MCF 10A (cell line): ENCODE data around the gene C17orf100. TPM values are rescaled to one million over a fixed set of nuclear protein-coding genes. Genes with fewer than 3 reads are reported as not detected.

Source experiments
- BruUV-seq: library from RNA; stranded (reverse); fragments of 400-500 nt; replicated peaks from 2 replicates; lab custom pipeline; 2021; lab: Mats Ljungman, UMichigan
- CTCF ChIA-PET: fragments of 300-600 bp; sonication (Branson Sonifier 250); formaldehyde crosslinking; extraction: SDS; loops from one replicate; lab custom pipeline; 2021; ENCODE audit warnings: antibody characterized with exemption, inconsistent platforms; lab: Yijun Ruan, JAX
- POLR2A ChIA-PET: fragments of 300-600, 350-650 bp; sonication (Branson Sonifier 250); formaldehyde crosslinking; extraction: SDS; loops from one replicate; lab custom pipeline; 2020; ENCODE audit warnings: antibody characterized with exemption, inconsistent platforms; lab: Yijun Ruan, JAX
- DNase-seq: peaks from one replicate; pipeline ENCODE4 v3.0.0-alpha.2; 2018; ENCODE audit not compliant: unreplicated experiment
- H3K27ac Mint-ChIP-seq: one replicate; pipeline ENCODE4 v1.8.0; 2022; ENCODE audit warnings: mild to moderate bottlenecking, low read depth, mixed read lengths; ENCODE audit not compliant: unreplicated experiment
- H3K27me3 Mint-ChIP-seq: one replicate; pipeline ENCODE4 v1.8.0; 2022; ENCODE audit warnings: mixed read lengths; ENCODE audit not compliant: insufficient read depth, unreplicated experiment
- H3K36me3 Mint-ChIP-seq: one replicate; pipeline ENCODE4 v1.8.0; 2022; ENCODE audit warnings: mild to moderate bottlenecking, moderate library complexity, mixed read lengths; ENCODE audit not compliant: insufficient read depth, unreplicated experiment
- H3K4me1 Mint-ChIP-seq: one replicate; pipeline ENCODE4 v1.8.0; 2022; ENCODE audit warnings: mixed read lengths; ENCODE audit not compliant: insufficient read depth, unreplicated experiment
- H3K4me3 Mint-ChIP-seq: one replicate; pipeline ENCODE4 v1.8.0; 2022; ENCODE audit warnings: mild to moderate bottlenecking, moderate library complexity, mixed read lengths; ENCODE audit not compliant: unreplicated experiment
- H3K9me3 Mint-ChIP-seq: one replicate; pipeline ENCODE4 v1.8.0; 2022; ENCODE audit warnings: mixed read lengths; ENCODE audit not compliant: unreplicated experiment
- CTCF ChIP-seq: fragments of 200-600 bp; IDR thresholded peaks from one replicate; pipeline ENCODE4 v1.8.0; 2022; ENCODE audit warnings: antibody characterized with exemption, mild to moderate bottlenecking; ENCODE audit not compliant: unreplicated experiment
- intact Hi-C: fragments of 100-400 bp; cut with micrococcal nuclease; formaldehyde crosslinking; loops from 2 replicates; pipeline ENCODE4 v1.14.1; 2022
- total RNA-seq: library from RNA; stranded (reverse); gene quantifications from 2 replicates; pipeline ENCODE4 v1.2.3, GENCODE V29; 2022

The C17orf100 gene
- total RNA-seq, 1 experiment from 2014 or later: 1.4 TPM

GRCh38 chr17:6626616-6627015 is 24.9 kb upstream of the C17orf100 start:
- TF ChIP-seq CTCF: no peak
- Mint-ChIP-seq H3K36me3 (peaks cover 74% of the 10 kb centered on the region), H3K9me3 (no peaks in the 10 kb centered on the region), H3K4me1 (peaks cover 18% of the 10 kb centered on the region), H3K27ac (no peak overlapping the region), H3K4me3 (no peak overlapping the region), H3K27me3 (no peaks in the 10 kb centered on the region)
- intact Hi-C loops: no loop called here
- DNase-seq: no peak
- no TSS peak for BruUV-seq
- CTCF ChIA-PET: no interaction called here
- POLR2A ChIA-PET: interaction anchor here (0.7 to 1.0 kb wide), 3 partner anchors 9 to 30 kb away, joined by 3 to 4 read pairs (median 3); no protein-coding TSS in a partner anchor

- Mint-ChIP-seq H3K27me3 (no peaks in the 10 kb centered on the region), H3K4me3 (no peak overlapping the region), H3K9me3 (no peaks in the 10 kb centered on the region), H3K27ac (no peak overlapping the region), H3K36me3 (peaks cover 74% of the 10 kb centered on the region), H3K4me1 (peaks cover 18% of the 10 kb centered on the region)
- BruUV-seq: no TSS peak
- ChIA-PET CTCF (no interaction called here), POLR2A (interaction anchor here (0.7 to 3.7 kb wide), 4 partner anchors 9 to 30 kb away, joined by 3 to 25 read pairs (median 4); partner anchors contain the start of genes KIAA0753 and TXNDC17)
- TF ChIP-seq CTCF: no peak
- intact Hi-C loops: no loop called here
- peak; percentile 14 for DNase-seq
Observed at GRCh38 chr17:6627019-6627418, 24.5 kb upstream of the C17orf100 start.

- H3K36me3 Mint-ChIP-seq: peaks cover 89% of the 10 kb centered on the region
- CTCF ChIA-PET: no interaction called here
- H3K27me3 Mint-ChIP-seq: no peaks in the 10 kb centered on the region
- no peaks in the 10 kb centered on the region for H3K9me3 Mint-ChIP-seq
- no peak for TF ChIP-seq CTCF
- H3K27ac Mint-ChIP-seq: no peak overlapping the region
- no TSS peak for BruUV-seq
- H3K4me3 Mint-ChIP-seq: no peak overlapping the region
- DNase-seq: no peak
- POLR2A ChIA-PET: interaction anchor here (0.7 to 3.7 kb wide), 3 partner anchors 8 to 31 kb away, joined by 3 to 25 read pairs (median 3); partner anchors contain the start of genes KIAA0753 and TXNDC17
- H3K4me1 Mint-ChIP-seq: peaks cover 18% of the 10 kb centered on the region
- intact Hi-C loops: no loop called here
Observed at GRCh38 chr17:6630390-6630789, 21.2 kb upstream of the C17orf100 start.

- peaks cover 90% of the 10 kb centered on the region for H3K36me3 Mint-ChIP-seq
- H3K27ac Mint-ChIP-seq: no peak overlapping the region
- POLR2A ChIA-PET: no interaction called here
Observed at GRCh38 chr17:6632530-6632929, 19.0 kb upstream of the C17orf100 start.

More at GRCh38 chr17:6632530-6632929, 19.0 kb upstream of the C17orf100 start:
- H3K4me1 Mint-ChIP-seq: peaks cover 12% of the 10 kb centered on the region
- no peaks in the 10 kb centered on the region for H3K27me3 Mint-ChIP-seq
- BruUV-seq: no TSS peak
- no peak for DNase-seq
- H3K9me3 Mint-ChIP-seq: no peaks in the 10 kb centered on the region
- H3K4me3 Mint-ChIP-seq: no peak overlapping the region
- intact Hi-C loops: no loop called here
- no peak for TF ChIP-seq CTCF
- CTCF ChIA-PET: no interaction called here
